Subcutaneous adipose tissue (tissue), 4 donors: ENCODE measurements around the gene MGAT4A. TPM values are rescaled to one million over a fixed set of nuclear protein-coding genes. Genes with fewer than 3 reads are reported as not detected.

ENCODE experiments used
- CTCF ChIP-seq: fragments of 450-650 bp; IDR thresholded peaks from one replicate; pipeline ENCODE4 v1.5.1; 2016; ENCODE audit warnings: low read depth, mild to moderate bottlenecking, control low read depth, antibody characterized with exemption, moderate library complexity
- total RNA-seq, 4 donors: library from RNA; depleted of rRNA; stranded (reverse); fragments of >200 nt; gene quantifications; one replicate each; pipeline ENCODE4 v1.1.0, GENCODE V29; 2016

The MGAT4A gene
- total RNA-seq, 4 donors from 2014 or later = 23.0 to 30.8 (median 27.5) TPM

- no peak for TF ChIP-seq CTCF
Observed at GRCh38 chr2:98606431-98606830, 124.5 kb downstream of the MGAT4A start.

- TF ChIP-seq CTCF = no peak
Observed at GRCh38 chr2:98605076-98605475, 125.9 kb downstream of the MGAT4A start.

- no peak for TF ChIP-seq CTCF
Observed at GRCh38 chr2:98604547-98604946, 126.4 kb downstream of the MGAT4A start.

- no peak for TF ChIP-seq CTCF
Observed at GRCh38 chr2:98601532-98602132, 129.3 kb downstream of the MGAT4A start.

- TF ChIP-seq CTCF = no peak
Observed at GRCh38 chr2:98598781-98599428, 132.0 kb downstream of the MGAT4A start.

- no peak for TF ChIP-seq CTCF
Observed at GRCh38 chr2:98592565-98592964, 138.4 kb downstream of the MGAT4A start.

- no peak for TF ChIP-seq CTCF
Observed at GRCh38 chr2:98589489-98589888, 141.4 kb downstream of the MGAT4A start.
